K562 (cell line): ENCODE results near the gene TMEM203.

ENCODE experiments used
- EP300 ChIP-seq: IDR thresholded peaks from 2 replicates; pipeline ENCODE4 v1.6.1; 2012; ENCODE audit warnings: low read length, improper control_type of control experiment
- EZH2 ChIP-seq: IDR thresholded peaks from 2 replicates; pipeline ENCODE4 v1.6.1; 2012; ENCODE audit warnings: low read depth, mild to moderate bottlenecking, inconsistent platforms, low read length, borderline replicate concordance
- NFXL1 ChIP-seq: fragments of 450-650 bp; formaldehyde crosslinking; IDR thresholded peaks from 2 replicates; pipeline ENCODE4 v1.4.0; 2021; ENCODE audit warnings: mild to moderate bottlenecking
- PCBP1 ChIP-seq: fragments of 200-400 bp; formaldehyde crosslinking; IDR thresholded peaks from 2 replicates; pipeline ENCODE4 v1.6.1; 2018; ENCODE audit warnings: mild to moderate bottlenecking, low read depth, low read length; ENCODE audit not compliant: poor library complexity, severe bottlenecking
- POLR2A ChIP-seq: fragments of 450-650 bp; conservative IDR thresholded peaks from 2 replicates; pipeline ENCODE4 v1.6.1; 2016
- POLR2AphosphoS5 ChIP-seq: IDR thresholded peaks from 2 replicates; pipeline ENCODE4 v1.6.1; 2011; ENCODE audit warnings: mild to moderate bottlenecking, low read depth, low read length, moderate library complexity; ENCODE audit not compliant: control insufficient read depth, insufficient read depth
- TARDBP ChIP-seq: fragments of 450-650 bp; IDR thresholded peaks from 2 replicates; pipeline ENCODE4 v1.6.1; 2016
- ZNF3 ChIP-seq: fragments of 250-450 bp; sonication (Bioruptor Pico); IDR thresholded peaks from 2 replicates; pipeline ENCODE4 v1.5.0; 2021; ENCODE audit warnings: mild to moderate bottlenecking, moderate library complexity
- ZNF551 ChIP-seq: fragments of 250-450 bp; sonication (Bioruptor Pico); IDR thresholded peaks from 2 replicates; pipeline ENCODE4 v1.5.0; 2021; ENCODE audit warnings: mild to moderate bottlenecking, moderate library complexity
- TF ChIP-seq, protein P1 (sequence below): sonication (generic); formaldehyde crosslinking; IDR thresholded peaks from 2 replicates; pipeline ENCODE4 v1.9.0; 2022; ENCODE audit warnings: mild to moderate bottlenecking, missing genetic modification reagents
- TF ChIP-seq, protein P2 (sequence below): sonication (generic); formaldehyde crosslinking; IDR thresholded peaks from 2 replicates; pipeline ENCODE4 v1.4.0; 2020; ENCODE audit warnings: mild to moderate bottlenecking, missing genetic modification reagents
- TF ChIP-seq, protein P3 (sequence below), 3 experiments: IDR thresholded peaks in 2 of 3; conservative IDR thresholded peaks in 1 of 3; 2 replicates each; pipeline ENCODE4 v1.5.1; 2011 to 2012; ENCODE audit warnings: low read length in 3 of 3, mild to moderate bottlenecking in 3 of 3, control low read depth in 2 of 3, improper control_type of control experiment in 1 of 3, inconsistent platforms in 1 of 3, low read depth in 1 of 3, mixed read lengths in 1 of 3, moderate library complexity in 1 of 3; ENCODE audit not compliant: insufficient read depth in 2 of 3
- TF ChIP-seq, protein P4 (sequence below), 2 experiments: fragments of 450-650 bp in 1 of 2; IDR thresholded peaks; 2 replicates each; pipeline ENCODE4 v1.6.1; 2011 to 2017; ENCODE audit warnings: low read depth in 2 of 2, antibody characterized with exemption in 1 of 2, borderline replicate concordance in 1 of 2, low read length in 1 of 2, mild to moderate bottlenecking in 1 of 2, mixed read lengths in 1 of 2; ENCODE audit not compliant: control insufficient read depth in 1 of 2
- TF ChIP-seq, protein P5 (sequence below): fragments of 450-650 bp; formaldehyde crosslinking; IDR thresholded peaks from 2 replicates; pipeline ENCODE4 v1.4.0; 2020; ENCODE audit warnings: mild to moderate bottlenecking, moderate library complexity

DNA sequence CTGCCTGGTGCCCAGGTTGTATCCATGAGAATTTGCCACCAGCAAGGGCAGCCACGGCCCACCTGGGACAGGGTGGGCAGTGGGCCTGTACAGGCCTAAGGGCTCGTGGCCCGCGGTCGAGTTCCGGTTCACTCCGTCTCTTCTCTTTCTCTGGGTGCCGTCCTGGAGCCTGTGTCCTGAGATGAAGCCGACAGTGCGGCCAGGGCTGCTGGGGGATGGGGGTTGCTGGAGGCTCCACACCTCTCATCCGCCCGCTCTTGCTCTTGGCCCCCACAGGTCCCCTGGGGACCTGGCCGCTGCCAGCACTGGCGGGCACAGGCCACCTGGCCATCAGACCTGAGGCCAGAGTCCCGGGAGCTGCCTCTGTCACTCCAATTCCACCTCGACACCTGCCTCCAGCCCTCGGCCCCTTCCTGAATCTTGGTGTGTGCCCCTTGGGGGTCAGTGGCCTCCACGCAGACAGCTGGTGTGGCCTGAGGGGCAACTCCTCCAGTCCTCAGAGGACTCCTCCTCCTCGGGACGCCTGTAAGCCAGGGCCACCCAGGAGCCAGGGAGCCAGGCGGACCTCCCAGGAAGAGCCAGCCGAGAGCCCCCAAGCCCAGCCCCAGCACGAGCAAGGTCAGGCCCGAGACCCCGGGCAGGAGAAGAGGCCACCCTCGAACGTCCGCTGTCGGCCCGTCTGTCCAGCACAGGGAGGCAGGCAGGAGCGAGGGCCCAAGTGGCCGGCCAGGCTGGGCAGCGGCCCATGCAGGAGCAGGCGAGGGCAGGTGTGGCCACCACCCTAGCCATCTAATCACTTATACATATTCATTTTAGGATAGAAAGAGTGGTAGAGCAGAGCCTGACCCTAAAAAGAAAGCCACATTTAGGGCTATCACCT lies 40.8 kb downstream of the TMEM203 start:
- TF ChIP-seq PCBP1 (no peak), POLR2A (no peak), TARDBP (no peak), POLR2AphosphoS5 (no peak), EZH2 (no peak), ZNF551 (CRISPR knock-in tag) (no peak), EP300 (no peak), ZNF3 (CRISPR knock-in tag) (no peak), NFXL1 (CRISPR knock-in tag) (no peak)
- TF ChIP-seq, protein P1, sequence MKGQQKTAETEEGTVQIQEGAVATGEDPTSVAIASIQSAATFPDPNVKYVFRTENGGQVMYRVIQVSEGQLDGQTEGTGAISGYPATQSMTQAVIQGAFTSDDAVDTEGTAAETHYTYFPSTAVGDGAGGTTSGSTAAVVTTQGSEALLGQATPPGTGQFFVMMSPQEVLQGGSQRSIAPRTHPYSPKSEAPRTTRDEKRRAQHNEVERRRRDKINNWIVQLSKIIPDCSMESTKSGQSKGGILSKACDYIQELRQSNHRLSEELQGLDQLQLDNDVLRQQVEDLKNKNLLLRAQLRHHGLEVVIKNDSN (CRISPR knock-in tag) = no peak
- TF ChIP-seq, protein P2, sequence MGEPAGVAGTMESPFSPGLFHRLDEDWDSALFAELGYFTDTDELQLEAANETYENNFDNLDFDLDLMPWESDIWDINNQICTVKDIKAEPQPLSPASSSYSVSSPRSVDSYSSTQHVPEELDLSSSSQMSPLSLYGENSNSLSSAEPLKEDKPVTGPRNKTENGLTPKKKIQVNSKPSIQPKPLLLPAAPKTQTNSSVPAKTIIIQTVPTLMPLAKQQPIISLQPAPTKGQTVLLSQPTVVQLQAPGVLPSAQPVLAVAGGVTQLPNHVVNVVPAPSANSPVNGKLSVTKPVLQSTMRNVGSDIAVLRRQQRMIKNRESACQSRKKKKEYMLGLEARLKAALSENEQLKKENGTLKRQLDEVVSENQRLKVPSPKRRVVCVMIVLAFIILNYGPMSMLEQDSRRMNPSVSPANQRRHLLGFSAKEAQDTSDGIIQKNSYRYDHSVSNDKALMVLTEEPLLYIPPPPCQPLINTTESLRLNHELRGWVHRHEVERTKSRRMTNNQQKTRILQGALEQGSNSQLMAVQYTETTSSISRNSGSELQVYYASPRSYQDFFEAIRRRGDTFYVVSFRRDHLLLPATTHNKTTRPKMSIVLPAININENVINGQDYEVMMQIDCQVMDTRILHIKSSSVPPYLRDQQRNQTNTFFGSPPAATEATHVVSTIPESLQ (CRISPR knock-in tag) = no peak
- TF ChIP-seq, protein P3, sequence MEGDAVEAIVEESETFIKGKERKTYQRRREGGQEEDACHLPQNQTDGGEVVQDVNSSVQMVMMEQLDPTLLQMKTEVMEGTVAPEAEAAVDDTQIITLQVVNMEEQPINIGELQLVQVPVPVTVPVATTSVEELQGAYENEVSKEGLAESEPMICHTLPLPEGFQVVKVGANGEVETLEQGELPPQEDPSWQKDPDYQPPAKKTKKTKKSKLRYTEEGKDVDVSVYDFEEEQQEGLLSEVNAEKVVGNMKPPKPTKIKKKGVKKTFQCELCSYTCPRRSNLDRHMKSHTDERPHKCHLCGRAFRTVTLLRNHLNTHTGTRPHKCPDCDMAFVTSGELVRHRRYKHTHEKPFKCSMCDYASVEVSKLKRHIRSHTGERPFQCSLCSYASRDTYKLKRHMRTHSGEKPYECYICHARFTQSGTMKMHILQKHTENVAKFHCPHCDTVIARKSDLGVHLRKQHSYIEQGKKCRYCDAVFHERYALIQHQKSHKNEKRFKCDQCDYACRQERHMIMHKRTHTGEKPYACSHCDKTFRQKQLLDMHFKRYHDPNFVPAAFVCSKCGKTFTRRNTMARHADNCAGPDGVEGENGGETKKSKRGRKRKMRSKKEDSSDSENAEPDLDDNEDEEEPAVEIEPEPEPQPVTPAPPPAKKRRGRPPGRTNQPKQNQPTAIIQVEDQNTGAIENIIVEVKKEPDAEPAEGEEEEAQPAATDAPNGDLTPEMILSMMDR (IDR thresholded peaks at IDR 0.05 in 2 of 3, conservative IDR thresholded peaks at IDR 0.05 in 1 of 3; ENCODE audit: insufficient read depth in 2 of 3, low read depth in 1 of 3, low read length in 3 of 3) = no peak
- TF ChIP-seq, protein P4, sequence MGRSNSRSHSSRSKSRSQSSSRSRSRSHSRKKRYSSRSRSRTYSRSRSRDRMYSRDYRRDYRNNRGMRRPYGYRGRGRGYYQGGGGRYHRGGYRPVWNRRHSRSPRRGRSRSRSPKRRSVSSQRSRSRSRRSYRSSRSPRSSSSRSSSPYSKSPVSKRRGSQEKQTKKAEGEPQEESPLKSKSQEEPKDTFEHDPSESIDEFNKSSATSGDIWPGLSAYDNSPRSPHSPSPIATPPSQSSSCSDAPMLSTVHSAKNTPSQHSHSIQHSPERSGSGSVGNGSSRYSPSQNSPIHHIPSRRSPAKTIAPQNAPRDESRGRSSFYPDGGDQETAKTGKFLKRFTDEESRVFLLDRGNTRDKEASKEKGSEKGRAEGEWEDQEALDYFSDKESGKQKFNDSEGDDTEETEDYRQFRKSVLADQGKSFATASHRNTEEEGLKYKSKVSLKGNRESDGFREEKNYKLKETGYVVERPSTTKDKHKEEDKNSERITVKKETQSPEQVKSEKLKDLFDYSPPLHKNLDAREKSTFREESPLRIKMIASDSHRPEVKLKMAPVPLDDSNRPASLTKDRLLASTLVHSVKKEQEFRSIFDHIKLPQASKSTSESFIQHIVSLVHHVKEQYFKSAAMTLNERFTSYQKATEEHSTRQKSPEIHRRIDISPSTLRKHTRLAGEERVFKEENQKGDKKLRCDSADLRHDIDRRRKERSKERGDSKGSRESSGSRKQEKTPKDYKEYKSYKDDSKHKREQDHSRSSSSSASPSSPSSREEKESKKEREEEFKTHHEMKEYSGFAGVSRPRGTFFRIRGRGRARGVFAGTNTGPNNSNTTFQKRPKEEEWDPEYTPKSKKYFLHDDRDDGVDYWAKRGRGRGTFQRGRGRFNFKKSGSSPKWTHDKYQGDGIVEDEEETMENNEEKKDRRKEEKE (IDR thresholded peaks at IDR 0.05; ENCODE audit: borderline replicate concordance in 1 of 2, control insufficient read depth in 1 of 2, low read depth in 2 of 2, low read length in 1 of 2) = no peak
- TF ChIP-seq, protein P5, sequence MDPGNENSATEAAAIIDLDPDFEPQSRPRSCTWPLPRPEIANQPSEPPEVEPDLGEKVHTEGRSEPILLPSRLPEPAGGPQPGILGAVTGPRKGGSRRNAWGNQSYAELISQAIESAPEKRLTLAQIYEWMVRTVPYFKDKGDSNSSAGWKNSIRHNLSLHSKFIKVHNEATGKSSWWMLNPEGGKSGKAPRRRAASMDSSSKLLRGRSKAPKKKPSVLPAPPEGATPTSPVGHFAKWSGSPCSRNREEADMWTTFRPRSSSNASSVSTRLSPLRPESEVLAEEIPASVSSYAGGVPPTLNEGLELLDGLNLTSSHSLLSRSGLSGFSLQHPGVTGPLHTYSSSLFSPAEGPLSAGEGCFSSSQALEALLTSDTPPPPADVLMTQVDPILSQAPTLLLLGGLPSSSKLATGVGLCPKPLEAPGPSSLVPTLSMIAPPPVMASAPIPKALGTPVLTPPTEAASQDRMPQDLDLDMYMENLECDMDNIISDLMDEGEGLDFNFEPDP (CRISPR knock-in tag) = no peak
